Measurements from ENCODE around the gene CORO1A.

DNA sequence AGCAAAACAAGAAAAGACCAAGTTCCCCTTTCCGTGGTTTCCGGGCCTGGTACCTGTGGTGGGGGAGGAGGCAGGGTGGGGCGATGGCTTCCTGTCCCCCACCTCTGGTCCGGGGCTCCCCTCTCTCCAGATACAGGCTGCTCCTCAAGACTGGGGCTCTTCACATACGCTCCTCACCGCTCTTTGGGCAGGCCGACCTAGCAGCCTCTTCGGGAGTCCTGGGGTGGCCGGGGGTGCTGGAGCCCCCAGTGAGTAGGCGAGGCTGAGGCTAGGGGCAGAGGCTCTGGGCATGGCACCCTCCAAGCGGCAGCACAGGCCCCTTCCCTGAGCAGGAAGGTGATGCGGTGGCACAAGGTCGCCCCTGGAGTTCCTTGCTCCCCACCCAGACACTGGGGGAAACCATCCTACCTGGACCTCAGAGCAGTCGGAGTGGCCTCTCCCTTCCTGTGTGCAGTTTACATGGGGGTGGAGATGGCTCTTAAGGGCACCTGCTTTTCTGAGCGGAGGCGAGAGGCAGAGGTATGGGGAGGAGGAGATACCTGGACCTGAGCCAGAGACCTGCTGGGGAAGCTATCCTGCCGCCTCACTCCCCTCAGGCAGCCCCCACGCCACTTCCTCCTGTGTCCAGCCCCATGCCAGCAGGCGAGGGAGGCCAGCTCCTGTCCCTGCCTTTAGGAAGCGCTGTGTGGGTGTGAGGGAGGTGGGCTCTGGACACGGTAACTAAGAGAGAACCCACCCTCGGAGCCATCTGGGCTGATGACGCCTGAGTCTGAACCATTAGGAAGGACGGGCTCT, 891 bp downstream of the CORO1A start:
- TF ChIP-seq, protein P1, sequence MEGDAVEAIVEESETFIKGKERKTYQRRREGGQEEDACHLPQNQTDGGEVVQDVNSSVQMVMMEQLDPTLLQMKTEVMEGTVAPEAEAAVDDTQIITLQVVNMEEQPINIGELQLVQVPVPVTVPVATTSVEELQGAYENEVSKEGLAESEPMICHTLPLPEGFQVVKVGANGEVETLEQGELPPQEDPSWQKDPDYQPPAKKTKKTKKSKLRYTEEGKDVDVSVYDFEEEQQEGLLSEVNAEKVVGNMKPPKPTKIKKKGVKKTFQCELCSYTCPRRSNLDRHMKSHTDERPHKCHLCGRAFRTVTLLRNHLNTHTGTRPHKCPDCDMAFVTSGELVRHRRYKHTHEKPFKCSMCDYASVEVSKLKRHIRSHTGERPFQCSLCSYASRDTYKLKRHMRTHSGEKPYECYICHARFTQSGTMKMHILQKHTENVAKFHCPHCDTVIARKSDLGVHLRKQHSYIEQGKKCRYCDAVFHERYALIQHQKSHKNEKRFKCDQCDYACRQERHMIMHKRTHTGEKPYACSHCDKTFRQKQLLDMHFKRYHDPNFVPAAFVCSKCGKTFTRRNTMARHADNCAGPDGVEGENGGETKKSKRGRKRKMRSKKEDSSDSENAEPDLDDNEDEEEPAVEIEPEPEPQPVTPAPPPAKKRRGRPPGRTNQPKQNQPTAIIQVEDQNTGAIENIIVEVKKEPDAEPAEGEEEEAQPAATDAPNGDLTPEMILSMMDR (IDR thresholded peaks at IDR 0.05; ENCODE audit: poor library complexity, severe bottlenecking): no peak
- no peak for TF ChIP-seq EP300 (conservative IDR thresholded peaks at IDR 0.05; ENCODE audit: poor library complexity, severe bottlenecking)
- no peak for TF ChIP-seq EZH2 (IDR thresholded peaks at IDR 0.05; ENCODE audit: borderline replicate concordance, insufficient read depth, low read length, poor library complexity, severe bottlenecking)
- TF ChIP-seq, protein P2, sequence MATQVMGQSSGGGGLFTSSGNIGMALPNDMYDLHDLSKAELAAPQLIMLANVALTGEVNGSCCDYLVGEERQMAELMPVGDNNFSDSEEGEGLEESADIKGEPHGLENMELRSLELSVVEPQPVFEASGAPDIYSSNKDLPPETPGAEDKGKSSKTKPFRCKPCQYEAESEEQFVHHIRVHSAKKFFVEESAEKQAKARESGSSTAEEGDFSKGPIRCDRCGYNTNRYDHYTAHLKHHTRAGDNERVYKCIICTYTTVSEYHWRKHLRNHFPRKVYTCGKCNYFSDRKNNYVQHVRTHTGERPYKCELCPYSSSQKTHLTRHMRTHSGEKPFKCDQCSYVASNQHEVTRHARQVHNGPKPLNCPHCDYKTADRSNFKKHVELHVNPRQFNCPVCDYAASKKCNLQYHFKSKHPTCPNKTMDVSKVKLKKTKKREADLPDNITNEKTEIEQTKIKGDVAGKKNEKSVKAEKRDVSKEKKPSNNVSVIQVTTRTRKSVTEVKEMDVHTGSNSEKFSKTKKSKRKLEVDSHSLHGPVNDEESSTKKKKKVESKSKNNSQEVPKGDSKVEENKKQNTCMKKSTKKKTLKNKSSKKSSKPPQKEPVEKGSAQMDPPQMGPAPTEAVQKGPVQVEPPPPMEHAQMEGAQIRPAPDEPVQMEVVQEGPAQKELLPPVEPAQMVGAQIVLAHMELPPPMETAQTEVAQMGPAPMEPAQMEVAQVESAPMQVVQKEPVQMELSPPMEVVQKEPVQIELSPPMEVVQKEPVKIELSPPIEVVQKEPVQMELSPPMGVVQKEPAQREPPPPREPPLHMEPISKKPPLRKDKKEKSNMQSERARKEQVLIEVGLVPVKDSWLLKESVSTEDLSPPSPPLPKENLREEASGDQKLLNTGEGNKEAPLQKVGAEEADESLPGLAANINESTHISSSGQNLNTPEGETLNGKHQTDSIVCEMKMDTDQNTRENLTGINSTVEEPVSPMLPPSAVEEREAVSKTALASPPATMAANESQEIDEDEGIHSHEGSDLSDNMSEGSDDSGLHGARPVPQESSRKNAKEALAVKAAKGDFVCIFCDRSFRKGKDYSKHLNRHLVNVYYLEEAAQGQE (IDR thresholded peaks at IDR 0.05; ENCODE audit: borderline replicate concordance): no peak
